ENCODE data around the gene MOSMO. TPM values are rescaled to one million over a fixed set of nuclear protein-coding genes. Genes with fewer than 3 reads are reported as not detected.
"Not testable (repeated sequence)": the region's sequence is repeated elsewhere in the genome, so short reads cannot be mapped to it uniquely, and the experiment has no call there.

Gene MOSMO
- total RNA-seq, 1 experiment from 2014 or later = 12.4 TPM

- intact Hi-C loops (cut with micrococcal nuclease) = no loop called here
- ATAC-seq = no peak
- H3K9me3 ChIP-seq (ENCODE audit: low read length) = no peaks in the 10 kb centered on the region
- BruUV-seq (replicated peaks) = no TSS peak
- H3K4me3 ChIP-seq (ENCODE audit: low read length) = no peak overlapping the region
- no peaks in the 10 kb centered on the region for H3K36me3 ChIP-seq (ENCODE audit: low read depth, low read length)
- ChIA-PET POLR2A (ENCODE audit: unreplicated experiment) (no interaction called here), CTCF (no interaction called here)
- no peaks in the 10 kb centered on the region for H3K4me1 ChIP-seq (ENCODE audit: insufficient read depth, low read length)
- TF ChIP-seq CTCF (conservative IDR thresholded peaks at IDR 0.05; ENCODE audit: low read depth, low read length) (no peak), EZH2 (IDR thresholded peaks at IDR 0.05; ENCODE audit: low read length, unreplicated experiment) (no peak), EZH2phosphoT487 (IDR thresholded peaks at IDR 0.05; ENCODE audit: borderline replicate concordance, low read length) (no peak)
- H3K27ac ChIP-seq (ENCODE audit: low read length) = no peak overlapping the region
- H3K27me3 ChIP-seq (ENCODE audit: low read length) = no peaks in the 10 kb centered on the region
- no peak overlapping the region for H2AFZ ChIP-seq (ENCODE audit: low read length)
- no peaks in the 10 kb centered on the region for H3F3A ChIP-seq (ENCODE audit: low read length, unreplicated experiment)
- DNase-seq = no peak
- H4K20me1 ChIP-seq (ENCODE audit: low read length) = no peaks in the 10 kb centered on the region
- no peak overlapping the region for H3K4me2 ChIP-seq (ENCODE audit: low read length)
- no peaks in the 10 kb centered on the region for H3K9me2 ChIP-seq (replicated peaks; ENCODE audit: low read length)
- no peak overlapping the region for H3K9ac ChIP-seq (ENCODE audit: low read length)
- H3K79me2 ChIP-seq (ENCODE audit: low read length) = no peaks in the 10 kb centered on the region
These were observed 116.8 kb downstream of the MOSMO start for GRCh38 chr16:22124583-22125284.

GRCh38 chr16:22126037-22126558 lies 118.2 kb downstream of the MOSMO start:
- POLR2A ChIA-PET (ENCODE audit: unreplicated experiment) = no interaction called here
- no peaks in the 10 kb centered on the region for H3K27me3 ChIP-seq (ENCODE audit: low read length)
- H3F3A ChIP-seq (ENCODE audit: low read length, unreplicated experiment) = no peaks in the 10 kb centered on the region
- H3K4me2 ChIP-seq (ENCODE audit: low read length) = no peak overlapping the region
- no peaks in the 10 kb centered on the region for H3K79me2 ChIP-seq (ENCODE audit: low read length)
- no peak for TF ChIP-seq EZH2phosphoT487 (IDR thresholded peaks at IDR 0.05; ENCODE audit: borderline replicate concordance, low read length)
- TF ChIP-seq EZH2 (IDR thresholded peaks at IDR 0.05; ENCODE audit: low read length, unreplicated experiment) = no peak
- TF ChIP-seq CTCF (conservative IDR thresholded peaks at IDR 0.05; ENCODE audit: low read depth, low read length) = no peak
- ATAC-seq (no peak), DNase-seq (no peak)
- H3K9me3 ChIP-seq (ENCODE audit: low read length) = no peaks in the 10 kb centered on the region
- H3K9me2 ChIP-seq (replicated peaks; ENCODE audit: low read length) = no peaks in the 10 kb centered on the region
- no peak overlapping the region for H2AFZ ChIP-seq (ENCODE audit: low read length)
- H3K9ac ChIP-seq (ENCODE audit: low read length) = no peak overlapping the region
- no peaks in the 10 kb centered on the region for H3K4me1 ChIP-seq (ENCODE audit: insufficient read depth, low read length)
- H4K20me1 ChIP-seq (ENCODE audit: low read length) = no peaks in the 10 kb centered on the region
- BruUV-seq (replicated peaks) = no TSS peak
- intact Hi-C loops (cut with micrococcal nuclease) = no loop called here
- H3K4me3 ChIP-seq (ENCODE audit: low read length) = no peak overlapping the region
- CTCF ChIA-PET = no interaction called here
- H3K36me3 ChIP-seq (ENCODE audit: low read depth, low read length) = no peaks in the 10 kb centered on the region
- H3K27ac ChIP-seq (ENCODE audit: low read length) = no peak overlapping the region

GRCh38 chr16:22128537-22128936 lies 120.6 kb downstream of the MOSMO start:
- H3K4me3 ChIP-seq (ENCODE audit: low read length); H3F3A ChIP-seq (ENCODE audit: low read length, unreplicated experiment); H3K9me3 ChIP-seq (ENCODE audit: low read length); POLR2A ChIA-PET (ENCODE audit: unreplicated experiment); H2AFZ ChIP-seq (ENCODE audit: low read length); H3K79me2 ChIP-seq (ENCODE audit: low read length); H3K9ac ChIP-seq (ENCODE audit: low read length); H3K27ac ChIP-seq (ENCODE audit: low read length); intact Hi-C loops (cut with micrococcal nuclease); ATAC-seq; H3K27me3 ChIP-seq (ENCODE audit: low read length); H3K36me3 ChIP-seq (ENCODE audit: low read depth, low read length); H3K4me1 ChIP-seq (ENCODE audit: insufficient read depth, low read length); H3K4me2 ChIP-seq (ENCODE audit: low read length); BruUV-seq (replicated peaks); H3K9me2 ChIP-seq (replicated peaks; ENCODE audit: low read length); DNase-seq; H4K20me1 ChIP-seq (ENCODE audit: low read length): not testable (repeated sequence)
- CTCF ChIA-PET = interaction anchor here (0.7 kb wide), 1 partner anchor 30 kb away, joined by 8 read pairs; no protein-coding TSS in a partner anchor
